HPDE6-E6E7 (cell line): ENCODE measurements around the gene PON1.

ENCODE experiments used
- DNase-seq: peaks from one replicate; pipeline ENCODE4 v3.0.0; 2011; ENCODE audit warnings: missing footprints; ENCODE audit errors: extremely low spot score

The PON1 gene

GRCh38 chr7:95255691-95256090 is 68.6 kb downstream of the PON1 start:
- DNase-seq, result no peak

GRCh38 chr7:95253986-95254385 is 70.3 kb downstream of the PON1 start:
- DNase-seq, result no peak

GRCh38 chr7:95251966-95252365 is 72.4 kb downstream of the PON1 start:
- DNase-seq, result no peak

- no peak for DNase-seq
Measured at GRCh38 chr7:95250571-95250970, 73.8 kb downstream of the PON1 start.
